Neural cell (in vitro differentiated cells): ENCODE data around the gene COPZ1. TPM values are rescaled to one million over a fixed set of nuclear protein-coding genes. Genes with fewer than 3 reads are reported as not detected.

ENCODE experiments used
- H2AFZ ChIP-seq: fragments of 200-600, 300-800 bp; sonication (generic), shearing (Covaris generic); 2 replicates; pipeline ENCODE4 v1.6.0; 2014; ENCODE audit warnings: low read depth, mild to moderate bottlenecking, antibody characterized with exemption, low read length, moderate library complexity
- H3F3A ChIP-seq: fragments of 200-600 bp; shearing (Covaris generic); 2 replicates; pipeline ENCODE4 v1.6.1; 2016; ENCODE audit warnings: mild to moderate bottlenecking, moderate library complexity, mixed read lengths, antibody characterized with exemption, low read length; ENCODE audit not compliant: insufficient read depth, poor library complexity, severe bottlenecking
- H3K27ac ChIP-seq: fragments of 200-600, 300-800 bp; sonication (generic), shearing (Covaris generic); 2 replicates; pipeline ENCODE4 v1.5.1; 2014; ENCODE audit warnings: mild to moderate bottlenecking, low read length, moderate library complexity
- H3K27me3 ChIP-seq: fragments of 300-800, 200-600 bp; sonication (generic), shearing (Covaris generic); 2 replicates; pipeline ENCODE4 v1.6.0; 2014; ENCODE audit warnings: mild to moderate bottlenecking, low read depth, low read length, moderate library complexity; ENCODE audit not compliant: insufficient read depth
- H3K36me3 ChIP-seq: fragments of 300-800, 200-600 bp; sonication (generic), shearing (Covaris generic); 2 replicates; pipeline ENCODE4 v1.5.1; 2014; ENCODE audit warnings: mild to moderate bottlenecking, antibody characterized with exemption, low read length, moderate library complexity; ENCODE audit not compliant: insufficient read depth
- H3K4me2 ChIP-seq: fragments of 300-800, 200-600 bp; sonication (generic), shearing (Covaris generic); 2 replicates; pipeline ENCODE4 v1.6.0; 2014; ENCODE audit warnings: mild to moderate bottlenecking, low read length
- H3K4me3 ChIP-seq: fragments of 300-800, 200-600 bp; sonication (generic), shearing (Covaris generic); 2 replicates; pipeline ENCODE4 v1.5.1; 2014; ENCODE audit warnings: mild to moderate bottlenecking, low read length, moderate library complexity
- H3K79me2 ChIP-seq: fragments of 200-600 bp; shearing (Covaris generic); replicated peaks from 2 replicates; pipeline ENCODE4 v1.6.0; 2014; ENCODE audit warnings: mild to moderate bottlenecking, low read length, moderate library complexity; ENCODE audit not compliant: insufficient read depth
- H3K9ac ChIP-seq: fragments of 300-800, 200-600 bp; sonication (generic), shearing (Covaris generic); 2 replicates; pipeline ENCODE4 v1.6.1; 2016; ENCODE audit warnings: mild to moderate bottlenecking, low read length, mixed read lengths
- H3K9me2 ChIP-seq: fragments of 200-600 bp; shearing (Covaris generic); 2 replicates; pipeline ENCODE4 v1.6.1; 2016; ENCODE audit warnings: mild to moderate bottlenecking, low read length, mixed read lengths; ENCODE audit not compliant: insufficient read depth
- H3K9me3 ChIP-seq: fragments of 200-600, 300-800 bp; sonication (generic), shearing (Covaris generic); 2 replicates; pipeline ENCODE4 v1.6.1; 2016; ENCODE audit warnings: mild to moderate bottlenecking, mixed run types, low read length, moderate library complexity, mixed read lengths
- H4K20me1 ChIP-seq: fragments of 200-600 bp; shearing (Covaris generic); 2 replicates; pipeline ENCODE4 v1.6.1; 2016; ENCODE audit warnings: mild to moderate bottlenecking, mixed run types; ENCODE audit not compliant: insufficient read depth
- CTCF ChIP-seq: fragments of 450-650 bp; IDR thresholded peaks from 2 replicates; pipeline ENCODE4 v1.5.1; 2014; ENCODE audit warnings: antibody characterized with exemption, mild to moderate bottlenecking, moderate library complexity; ENCODE audit not compliant: poor library complexity, severe bottlenecking
- EP300 ChIP-seq: fragments of 450-650 bp; conservative IDR thresholded peaks from 2 replicates; pipeline ENCODE4 v1.6.1; 2014; ENCODE audit warnings: antibody characterized with exemption, mild to moderate bottlenecking, moderate library complexity; ENCODE audit not compliant: poor library complexity, severe bottlenecking
- EZH2 ChIP-seq: fragments of 200-600, 300-800 bp; shearing (Covaris generic), sonication (generic); IDR thresholded peaks from 2 replicates; pipeline ENCODE4 v1.6.1; 2014; ENCODE audit warnings: antibody characterized with exemption, low read length, borderline replicate concordance, mild to moderate bottlenecking; ENCODE audit not compliant: insufficient read depth, poor library complexity, severe bottlenecking
- MXI1 ChIP-seq: fragments of 450-650 bp; conservative IDR thresholded peaks from 2 replicates; pipeline ENCODE4 v1.6.1; 2014; ENCODE audit warnings: antibody characterized with exemption, mild to moderate bottlenecking; ENCODE audit not compliant: poor library complexity, severe bottlenecking
- POLR2AphosphoS5 ChIP-seq: IDR thresholded peaks from 2 replicates; pipeline ENCODE4 v1.6.1; 2012
- RAD21 ChIP-seq: fragments of 450-650 bp; conservative IDR thresholded peaks from 2 replicates; pipeline ENCODE4 v1.6.1; 2014; ENCODE audit warnings: antibody characterized with exemption, mild to moderate bottlenecking, moderate library complexity
- REST ChIP-seq: IDR thresholded peaks from 2 replicates; pipeline ENCODE4 v1.6.1; 2012; ENCODE audit warnings: borderline replicate concordance
- SMC3 ChIP-seq: fragments of 450-650 bp; conservative IDR thresholded peaks from 2 replicates; pipeline ENCODE4 v1.6.1; 2014; ENCODE audit warnings: antibody characterized with exemption, mild to moderate bottlenecking, moderate library complexity; ENCODE audit not compliant: poor library complexity
- TAF1 ChIP-seq: IDR thresholded peaks from 2 replicates; pipeline ENCODE4 v1.6.1; 2012; ENCODE audit warnings: low read depth
- polyA minus RNA-seq: library from RNA; depleted of rRNA, polyadenylated mRNA; stranded (reverse); fragments of >200 nt; gene quantifications from 2 replicates; pipeline ENCODE4 v1.2.3, GENCODE V29; 2014
- polyA plus RNA-seq: library from polyadenylated mRNA; depleted of rRNA; stranded (reverse); fragments of >200 nt; gene quantifications from 2 replicates; pipeline ENCODE4 v1.2.3, GENCODE V29; 2014

COPZ1 gene, protein sequence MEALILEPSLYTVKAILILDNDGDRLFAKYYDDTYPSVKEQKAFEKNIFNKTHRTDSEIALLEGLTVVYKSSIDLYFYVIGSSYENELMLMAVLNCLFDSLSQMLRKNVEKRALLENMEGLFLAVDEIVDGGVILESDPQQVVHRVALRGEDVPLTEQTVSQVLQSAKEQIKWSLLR
- polyA plus RNA-seq (159 and 192 TPM in 2 replicates), polyA minus RNA-seq (90.3 and 97.5 TPM in 2 replicates)

- Histone ChIP-seq H3K79me2 (peaks cover 14% of the 10 kb centered on the region), H3K9me3 (no peaks in the 10 kb centered on the region), H3K27me3 (no peaks in the 10 kb centered on the region), H3F3A (no peaks in the 10 kb centered on the region), H3K4me3 (peak within 1 kb of the TSS; percentile 72), H3K36me3 (no peaks in the 10 kb centered on the region), H3K27ac (peak within 1 kb of the TSS; percentile 77), H2AFZ (peak within 1 kb of the TSS; percentile 100), H3K9me2 (no peaks in the 10 kb centered on the region), H3K4me2 (peak within 1 kb of the TSS; percentile 98), H3K9ac (peak within 1 kb of the TSS; percentile 79), H4K20me1 (no peaks in the 10 kb centered on the region)
- TF ChIP-seq RAD21, result peak; percentile 50
- TF ChIP-seq MXI1, result peak; percentile 86
- TF ChIP-seq POLR2AphosphoS5, result peak; percentile 91
- TF ChIP-seq EZH2, result no peak
- TF ChIP-seq EP300, result peak; percentile 51
- TF ChIP-seq SMC3, result peak; percentile 52
- TF ChIP-seq TAF1, result peak; percentile 92
- peak; percentile 92 for TF ChIP-seq CTCF
- TF ChIP-seq REST, result peak; percentile 72
These were observed at the start of gene COPZ1 for GRCh38 chr12:54324617-54325441. Gene COPZ1 (plus strand): TSS chr12:54325131. CDS start chr12:54325164, 33 bp downstream.

DNA sequence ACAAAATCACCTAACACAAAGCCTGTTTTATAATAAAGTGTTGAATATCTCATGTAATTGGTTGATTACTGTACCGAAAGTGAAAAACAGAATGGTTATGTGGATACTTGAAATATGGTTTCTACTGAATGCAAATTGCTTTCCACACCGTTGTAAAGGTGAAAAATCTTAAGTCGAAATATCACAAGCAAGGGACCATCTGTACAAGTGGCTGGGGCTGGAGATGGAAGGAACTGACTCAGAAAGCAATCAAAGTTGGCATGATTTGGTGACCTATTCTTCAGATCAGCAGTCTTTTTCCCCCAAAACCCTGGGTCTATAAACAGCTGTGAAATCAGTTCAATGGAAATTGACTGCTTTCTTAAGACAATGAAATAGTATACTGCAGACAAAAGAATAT, 48.6 kb upstream of the COPZ1 start:
- TF ChIP-seq POLR2AphosphoS5, result no peak
- no peak for TF ChIP-seq SMC3
- TF ChIP-seq EP300, result no peak
- TF ChIP-seq TAF1, result no peak
- no peak for TF ChIP-seq REST
- TF ChIP-seq RAD21, result no peak
- no peak for TF ChIP-seq CTCF
- TF ChIP-seq MXI1, result no peak
- no peak for TF ChIP-seq EZH2
- no peak overlapping the region for H3K4me2 ChIP-seq
- peaks cover 64% of the 10 kb centered on the region for H3K79me2 ChIP-seq
- no peak overlapping the region for H2AFZ ChIP-seq
- no peak overlapping the region for H3K27ac ChIP-seq
- H3K9ac ChIP-seq, result no peak overlapping the region
- H3K27me3 ChIP-seq, result no peaks in the 10 kb centered on the region
- H3K9me3 ChIP-seq, result no peaks in the 10 kb centered on the region
- no peaks in the 10 kb centered on the region for H4K20me1 ChIP-seq
- no peaks in the 10 kb centered on the region for H3K36me3 ChIP-seq
- peaks cover 7% of the 10 kb centered on the region for H3F3A ChIP-seq
- no peak overlapping the region for H3K4me3 ChIP-seq
- no peaks in the 10 kb centered on the region for H3K9me2 ChIP-seq
